Esophagus squamous epithelium (tissue), 5 donors: Measurements from ENCODE around the gene NMT2. TPM values are rescaled to one million over a fixed set of nuclear protein-coding genes. Genes with fewer than 3 reads are reported as not detected.

ENCODE experiments used
- DNase-seq: peaks from one replicate; lab custom pipeline; 2025; lab: John Stamatoyannopoulos, UW
- H3K27ac ChIP-seq, 4 donors: fragments of 200-600 bp; sonication (generic); one replicate each; pipeline ENCODE4 v1.5.1; 2016 to 2019; ENCODE audit warnings: mild to moderate bottlenecking in 1 of 4
- H3K27me3 ChIP-seq, 4 donors: fragments of 200-600 bp; sonication (generic); 1 replicate in 3 of 4; 2 replicates in 1 of 4; pipeline versions ENCODE4 v1.5.1 to v1.6.0; 2017 to 2021; ENCODE audit warnings: antibody characterized with exemption in 1 of 4
- H3K36me3 ChIP-seq, 3 donors: fragments of 200-600 bp; sonication (generic); one replicate each; pipeline ENCODE4 v1.5.1; 2016 to 2019
- H3K4me1 ChIP-seq, 3 donors: fragments of 200-600 bp; sonication (generic); one replicate each; pipeline ENCODE4 v1.5.1; 2017 to 2019
- H3K4me3 ChIP-seq, 4 donors: fragments of 200-600 bp; sonication (generic); 1 replicate in 3 of 4; 2 replicates in 1 of 4; pipeline ENCODE4 v1.5.1; 2016 to 2019; ENCODE audit warnings: mild to moderate bottlenecking in 2 of 4, moderate library complexity in 1 of 4
- H3K9me3 ChIP-seq, 3 donors: fragments of 200-600 bp; sonication (generic); one replicate each; pipeline ENCODE4 v1.5.1; 2016 to 2019
- POLR2A ChIP-seq, 4 donors: fragments of 450-650 bp; IDR thresholded peaks; one replicate each; pipeline ENCODE4 v1.6.1; 2017; ENCODE audit warnings: antibody characterized with exemption in 4 of 4, mild to moderate bottlenecking in 4 of 4, moderate library complexity in 3 of 4
- WGBS, 2 donors: methylation state at CpG; one replicate each; pipeline ENCODE4 v1.1.5; 2018; 5-methylcytosine and 5-hydroxymethylcytosine counted together
- intact Hi-C: fragments of 100-400 bp; cut with DNase I; formaldehyde crosslinking; loops from one replicate; pipeline ENCODE4 v1.15.0; 2022
- total RNA-seq, 4 donors: library from RNA; depleted of rRNA; stranded (reverse); fragments of >200 nt; gene quantifications; one replicate each; pipeline ENCODE4 v1.1.0, GENCODE V29; 2016
- TF ChIP-seq, protein P1 (sequence below), 6 experiments: fragments of 450-650 bp in 4 of 6; fragments of 200-600 bp in 2 of 6; sonication (generic) in 2 of 6; IDR thresholded peaks; one replicate each; pipeline ENCODE4 v1.5.1; 2016 to 2019; ENCODE audit warnings: antibody characterized with exemption in 6 of 6, mild to moderate bottlenecking in 4 of 6, moderate library complexity in 4 of 6
- donor health status: DM: yes; HTN: yes; CAD: no.

NMT2 gene
- total RNA-seq, 4 donors from 2014 or later = 4.8 to 12.8 (median 7.8) TPM

DNA sequence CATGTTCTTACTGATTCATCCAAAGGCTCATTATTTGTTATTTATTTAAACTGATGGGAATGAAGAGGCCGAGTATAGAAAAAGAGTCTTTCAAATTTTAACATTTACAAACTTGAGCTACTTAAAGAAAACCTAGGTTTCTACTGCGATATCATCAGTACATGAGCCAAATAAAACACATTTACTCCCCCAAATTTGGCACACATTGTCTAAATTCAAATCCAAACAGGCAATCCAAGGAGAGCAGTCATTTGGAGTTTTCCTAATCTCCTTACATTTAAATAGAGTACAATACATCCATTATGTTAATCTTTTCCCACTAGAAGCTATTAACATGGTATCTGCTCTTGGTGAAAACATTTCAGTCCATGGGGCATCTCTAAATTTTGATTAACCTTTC is 2.2 kb downstream of the NMT2 start:
- TF ChIP-seq, protein P1, sequence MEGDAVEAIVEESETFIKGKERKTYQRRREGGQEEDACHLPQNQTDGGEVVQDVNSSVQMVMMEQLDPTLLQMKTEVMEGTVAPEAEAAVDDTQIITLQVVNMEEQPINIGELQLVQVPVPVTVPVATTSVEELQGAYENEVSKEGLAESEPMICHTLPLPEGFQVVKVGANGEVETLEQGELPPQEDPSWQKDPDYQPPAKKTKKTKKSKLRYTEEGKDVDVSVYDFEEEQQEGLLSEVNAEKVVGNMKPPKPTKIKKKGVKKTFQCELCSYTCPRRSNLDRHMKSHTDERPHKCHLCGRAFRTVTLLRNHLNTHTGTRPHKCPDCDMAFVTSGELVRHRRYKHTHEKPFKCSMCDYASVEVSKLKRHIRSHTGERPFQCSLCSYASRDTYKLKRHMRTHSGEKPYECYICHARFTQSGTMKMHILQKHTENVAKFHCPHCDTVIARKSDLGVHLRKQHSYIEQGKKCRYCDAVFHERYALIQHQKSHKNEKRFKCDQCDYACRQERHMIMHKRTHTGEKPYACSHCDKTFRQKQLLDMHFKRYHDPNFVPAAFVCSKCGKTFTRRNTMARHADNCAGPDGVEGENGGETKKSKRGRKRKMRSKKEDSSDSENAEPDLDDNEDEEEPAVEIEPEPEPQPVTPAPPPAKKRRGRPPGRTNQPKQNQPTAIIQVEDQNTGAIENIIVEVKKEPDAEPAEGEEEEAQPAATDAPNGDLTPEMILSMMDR (IDR thresholded peaks at IDR 0.05) = no peak
- TF ChIP-seq POLR2A (IDR thresholded peaks at IDR 0.05) = no peak
- DNase-seq = no peak
- intact Hi-C loops = no loop called here
- Histone ChIP-seq H3K36me3 (no peaks in the 10 kb centered on the region), H3K27ac (no peak overlapping the region), H3K4me3 (peak overlapping the region in 2 of 4 donors; percentile 82 to 93), H3K9me3 (no peaks in the 10 kb centered on the region), H3K27me3 (no peaks in the 10 kb centered on the region), H3K4me1 (peaks cover 0 to 33% (median 16%) of the 10 kb centered on the region in 3 donors)
- 64 to 72% methylated on average over 2 of the region's 2 CpGs for WGBS, 2 donors

DNA sequence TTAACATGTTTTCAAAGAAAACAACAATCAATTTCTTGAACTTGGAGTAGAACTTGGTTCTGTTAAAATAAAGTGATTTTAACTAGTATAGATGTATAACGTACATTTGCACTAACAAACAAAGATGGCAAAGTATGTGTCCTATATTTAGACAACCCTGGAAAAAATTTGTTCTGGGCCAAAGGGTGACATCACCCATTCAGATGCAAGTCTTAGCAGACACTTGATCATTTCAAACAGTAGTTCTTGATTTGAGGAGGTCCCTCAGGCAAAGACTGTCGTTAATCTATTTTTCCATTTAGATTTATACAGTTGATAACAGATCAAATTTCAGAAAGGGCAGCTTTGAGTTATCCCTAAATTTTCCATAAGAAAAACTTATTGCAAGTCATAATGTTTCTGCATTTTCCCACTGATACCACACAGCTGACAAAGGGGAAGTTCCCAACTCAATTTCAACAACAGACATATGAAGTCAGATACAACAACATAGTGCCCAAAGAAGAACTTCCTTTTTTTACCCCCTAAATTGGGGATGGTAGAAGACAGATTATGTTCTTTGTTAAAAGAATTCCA is 5.2 kb downstream of the NMT2 start:
- Histone ChIP-seq H3K9me3 (no peaks in the 10 kb centered on the region), H3K36me3 (no peaks in the 10 kb centered on the region), H3K4me3 (no peak overlapping the region), H3K27me3 (no peaks in the 10 kb centered on the region), H3K4me1 (peaks cover 0 to 31% (median 12%) of the 10 kb centered on the region in 3 donors), H3K27ac (no peak overlapping the region)
- TF ChIP-seq POLR2A (IDR thresholded peaks at IDR 0.05) = no peak
- TF ChIP-seq, protein P1 (IDR thresholded peaks at IDR 0.05) = no peak
- 39 to 48% methylated on average over 2 of the region's 2 CpGs for WGBS, 2 donors
- DNase-seq = no peak
- intact Hi-C loops = no loop called here

DNA sequence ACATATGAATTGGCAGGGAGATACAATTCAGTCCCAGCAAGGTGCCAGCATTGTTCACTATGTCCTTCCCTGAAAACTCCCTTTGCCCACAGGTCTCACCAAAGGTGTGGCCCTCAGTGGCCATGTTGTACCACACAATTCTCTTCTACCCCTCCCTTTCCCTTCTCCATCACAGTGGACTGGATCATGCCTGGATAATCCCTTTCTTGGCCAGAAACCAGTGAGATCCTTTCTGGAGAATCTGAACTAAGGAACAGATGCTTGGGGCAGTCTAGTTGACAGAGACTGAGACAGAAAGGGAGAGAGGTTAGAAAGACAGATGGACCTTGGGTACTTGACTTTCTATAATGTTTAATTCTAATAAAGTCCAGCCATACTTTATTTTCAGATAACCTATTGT is 9.5 kb downstream of the NMT2 start:
- H3K4me3 ChIP-seq = no peak overlapping the region

DNA sequence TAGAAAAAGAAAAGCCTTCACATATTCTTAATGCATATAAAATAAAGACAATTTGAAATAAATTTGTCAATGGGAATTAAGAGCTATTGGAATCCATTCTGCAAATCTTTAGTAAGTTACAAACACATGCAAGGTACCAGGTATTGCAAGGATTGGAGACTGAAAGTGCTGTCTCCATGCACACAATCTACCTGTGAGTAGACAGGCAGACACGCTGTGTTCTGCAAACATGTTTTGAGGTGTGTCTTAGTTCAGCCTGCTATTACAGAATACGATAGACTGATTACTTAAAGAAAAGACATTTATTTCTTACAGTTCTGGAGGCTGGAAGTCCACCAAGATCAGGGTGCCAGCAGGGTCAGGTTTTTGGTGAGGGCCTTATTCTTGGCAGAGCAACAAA is 10.0 kb downstream of the NMT2 start:
- 43 to 48% methylated on average over 2 of the region's 2 CpGs for WGBS, 2 donors
- Histone ChIP-seq H3K4me1 (peaks cover 0 to 8% (median 0%) of the 10 kb centered on the region in 3 donors), H3K27ac (no peak overlapping the region), H3K9me3 (no peaks in the 10 kb centered on the region), H3K36me3 (no peaks in the 10 kb centered on the region), H3K27me3 (no peaks in the 10 kb centered on the region), H3K4me3 (no peak overlapping the region)
- intact Hi-C loops = no loop called here
- TF ChIP-seq, protein P1 (IDR thresholded peaks at IDR 0.05) = no peak
- TF ChIP-seq POLR2A (IDR thresholded peaks at IDR 0.05) = no peak
- DNase-seq = no peak

More for the DNA sequence above, 9.5 kb downstream of the NMT2 start:
- Histone ChIP-seq H3K9me3 (no peaks in the 10 kb centered on the region), H3K27ac (no peak overlapping the region), H3K27me3 (no peaks in the 10 kb centered on the region), H3K36me3 (no peaks in the 10 kb centered on the region), H3K4me1 (peaks cover 0 to 8% (median 0%) of the 10 kb centered on the region in 3 donors)
- DNase-seq = no peak
- intact Hi-C loops = no loop called here
- TF ChIP-seq, protein P1 (IDR thresholded peaks at IDR 0.05) = no peak
- no peak for TF ChIP-seq POLR2A (IDR thresholded peaks at IDR 0.05)

DNA sequence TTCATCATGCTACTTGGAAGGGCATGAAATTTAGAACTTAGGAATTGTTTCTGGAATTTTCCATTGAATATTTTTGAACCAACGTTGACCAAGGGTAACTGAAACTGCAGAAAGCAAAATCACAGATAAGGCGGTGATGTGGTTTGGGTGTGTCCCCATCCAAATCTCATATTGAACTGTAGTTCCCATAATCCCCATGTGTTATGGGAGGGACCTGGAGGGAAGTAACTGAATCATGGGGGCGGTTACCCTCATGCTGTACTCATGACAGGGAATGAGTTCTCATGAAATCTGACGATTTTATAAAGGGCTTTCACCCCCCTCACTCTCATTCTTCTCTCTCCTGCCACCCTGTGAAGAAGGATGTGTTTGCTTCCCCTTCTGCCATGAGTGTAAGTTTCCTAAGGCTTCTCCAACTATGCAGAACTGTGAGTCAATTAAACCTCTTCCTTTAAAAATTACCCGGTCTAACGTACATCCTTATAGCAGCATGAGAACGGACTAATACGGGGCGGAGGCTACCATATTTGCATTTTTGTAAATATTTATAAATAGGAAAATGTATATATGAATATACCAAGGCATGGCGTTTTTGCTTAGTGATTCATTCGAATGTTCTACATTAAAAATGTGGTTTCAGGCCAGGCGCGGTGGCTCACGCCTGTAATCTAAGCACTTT is 12.4 kb downstream of the NMT2 start:
- 90% methylated on average over 14 of the region's 14 CpGs for WGBS, 2 donors
- no peaks in the 10 kb centered on the region for H3K27me3 ChIP-seq
- H3K27ac ChIP-seq = no peak overlapping the region
- TF ChIP-seq, protein P1 (IDR thresholded peaks at IDR 0.05) = no peak
- no peak for TF ChIP-seq POLR2A (IDR thresholded peaks at IDR 0.05)
- H3K4me3 ChIP-seq = no peak overlapping the region
- intact Hi-C loops = no loop called here
- no peak for DNase-seq
- no peaks in the 10 kb centered on the region for H3K9me3 ChIP-seq
- no peaks in the 10 kb centered on the region for H3K36me3 ChIP-seq
- peaks cover 0 to 8% (median 0%) of the 10 kb centered on the region in 3 donors for H3K4me1 ChIP-seq
